ENCODE results near the gene MTCP1.

DNA sequence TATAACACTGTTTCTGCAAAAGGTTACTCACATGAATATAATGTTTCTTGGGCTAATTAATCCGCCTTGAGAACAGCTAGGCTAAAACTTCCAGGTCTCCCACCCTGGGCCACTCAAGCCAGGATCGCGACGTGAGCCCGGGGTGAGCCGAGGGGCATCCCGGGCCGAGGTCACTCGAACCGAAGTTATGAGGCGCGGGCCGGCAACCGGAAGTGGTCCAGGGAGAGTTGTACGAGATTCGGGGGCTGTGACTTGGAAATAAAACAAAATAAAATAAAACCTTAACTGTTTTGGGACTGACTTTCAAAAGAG is 317 bp downstream of the MTCP1 start:
- TF ChIP-seq, protein P1, sequence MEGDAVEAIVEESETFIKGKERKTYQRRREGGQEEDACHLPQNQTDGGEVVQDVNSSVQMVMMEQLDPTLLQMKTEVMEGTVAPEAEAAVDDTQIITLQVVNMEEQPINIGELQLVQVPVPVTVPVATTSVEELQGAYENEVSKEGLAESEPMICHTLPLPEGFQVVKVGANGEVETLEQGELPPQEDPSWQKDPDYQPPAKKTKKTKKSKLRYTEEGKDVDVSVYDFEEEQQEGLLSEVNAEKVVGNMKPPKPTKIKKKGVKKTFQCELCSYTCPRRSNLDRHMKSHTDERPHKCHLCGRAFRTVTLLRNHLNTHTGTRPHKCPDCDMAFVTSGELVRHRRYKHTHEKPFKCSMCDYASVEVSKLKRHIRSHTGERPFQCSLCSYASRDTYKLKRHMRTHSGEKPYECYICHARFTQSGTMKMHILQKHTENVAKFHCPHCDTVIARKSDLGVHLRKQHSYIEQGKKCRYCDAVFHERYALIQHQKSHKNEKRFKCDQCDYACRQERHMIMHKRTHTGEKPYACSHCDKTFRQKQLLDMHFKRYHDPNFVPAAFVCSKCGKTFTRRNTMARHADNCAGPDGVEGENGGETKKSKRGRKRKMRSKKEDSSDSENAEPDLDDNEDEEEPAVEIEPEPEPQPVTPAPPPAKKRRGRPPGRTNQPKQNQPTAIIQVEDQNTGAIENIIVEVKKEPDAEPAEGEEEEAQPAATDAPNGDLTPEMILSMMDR (IDR thresholded peaks at IDR 0.05; ENCODE audit: insufficient read depth, low read length), result no peak
- no peak for TF ChIP-seq SPI1 (IDR thresholded peaks at IDR 0.05; ENCODE audit: borderline replicate concordance, low read depth)
- TF ChIP-seq, protein P2, sequence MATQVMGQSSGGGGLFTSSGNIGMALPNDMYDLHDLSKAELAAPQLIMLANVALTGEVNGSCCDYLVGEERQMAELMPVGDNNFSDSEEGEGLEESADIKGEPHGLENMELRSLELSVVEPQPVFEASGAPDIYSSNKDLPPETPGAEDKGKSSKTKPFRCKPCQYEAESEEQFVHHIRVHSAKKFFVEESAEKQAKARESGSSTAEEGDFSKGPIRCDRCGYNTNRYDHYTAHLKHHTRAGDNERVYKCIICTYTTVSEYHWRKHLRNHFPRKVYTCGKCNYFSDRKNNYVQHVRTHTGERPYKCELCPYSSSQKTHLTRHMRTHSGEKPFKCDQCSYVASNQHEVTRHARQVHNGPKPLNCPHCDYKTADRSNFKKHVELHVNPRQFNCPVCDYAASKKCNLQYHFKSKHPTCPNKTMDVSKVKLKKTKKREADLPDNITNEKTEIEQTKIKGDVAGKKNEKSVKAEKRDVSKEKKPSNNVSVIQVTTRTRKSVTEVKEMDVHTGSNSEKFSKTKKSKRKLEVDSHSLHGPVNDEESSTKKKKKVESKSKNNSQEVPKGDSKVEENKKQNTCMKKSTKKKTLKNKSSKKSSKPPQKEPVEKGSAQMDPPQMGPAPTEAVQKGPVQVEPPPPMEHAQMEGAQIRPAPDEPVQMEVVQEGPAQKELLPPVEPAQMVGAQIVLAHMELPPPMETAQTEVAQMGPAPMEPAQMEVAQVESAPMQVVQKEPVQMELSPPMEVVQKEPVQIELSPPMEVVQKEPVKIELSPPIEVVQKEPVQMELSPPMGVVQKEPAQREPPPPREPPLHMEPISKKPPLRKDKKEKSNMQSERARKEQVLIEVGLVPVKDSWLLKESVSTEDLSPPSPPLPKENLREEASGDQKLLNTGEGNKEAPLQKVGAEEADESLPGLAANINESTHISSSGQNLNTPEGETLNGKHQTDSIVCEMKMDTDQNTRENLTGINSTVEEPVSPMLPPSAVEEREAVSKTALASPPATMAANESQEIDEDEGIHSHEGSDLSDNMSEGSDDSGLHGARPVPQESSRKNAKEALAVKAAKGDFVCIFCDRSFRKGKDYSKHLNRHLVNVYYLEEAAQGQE (IDR thresholded peaks at IDR 0.05; ENCODE audit: insufficient replicate concordance, low read depth), result no peak
- no peak for TF ChIP-seq POLR2AphosphoS5 (IDR thresholded peaks at IDR 0.05; ENCODE audit: low read depth)

All from HL-60 (cell line).